Activated CD4-positive, alpha-beta T cell treated with anti-CD3 and anti-CD28 coated beads, Interleukin-2, amount 10 ng/mL, durations not matched to agents 24 days and 14 days (primary cell): Measurements from ENCODE around the gene ACR. TPM values are rescaled to one million over a fixed set of nuclear protein-coding genes. Genes with fewer than 3 reads are reported as not detected.

ENCODE experiments used
- DNase-seq: peaks from one replicate; pipeline ENCODE4 v3.0.0; 2022
- H3K27ac Mint-ChIP-seq: one replicate; pipeline ENCODE4 v1.8.0; 2022; ENCODE audit warnings: mild to moderate bottlenecking, mixed read lengths
- H3K27me3 Mint-ChIP-seq: one replicate; pipeline ENCODE4 v1.8.0; 2022; ENCODE audit warnings: mixed read lengths
- H3K36me3 Mint-ChIP-seq: one replicate; pipeline ENCODE4 v1.8.0; 2022; ENCODE audit warnings: low read depth, mild to moderate bottlenecking, mixed read lengths
- H3K4me1 Mint-ChIP-seq: one replicate; pipeline ENCODE4 v1.8.0; 2021; ENCODE audit warnings: mixed read lengths
- H3K4me3 Mint-ChIP-seq: one replicate; pipeline ENCODE4 v1.8.0; 2022; ENCODE audit warnings: mild to moderate bottlenecking, moderate library complexity, mixed read lengths
- H3K9me3 Mint-ChIP-seq: one replicate; pipeline ENCODE4 v1.8.0; 2021; ENCODE audit warnings: mixed read lengths
- intact Hi-C: fragments of 100-400 bp; cut with micrococcal nuclease; formaldehyde crosslinking; loops from one replicate; pipeline ENCODE4 v1.15.1; 2023
- total RNA-seq: library from RNA; stranded (reverse); gene quantifications from 2 replicates; pipeline ENCODE4 v1.2.3, GENCODE V29; 2022

ACR gene
- total RNA-seq, 1 donor from 2014 or later, result not detected

- Mint-ChIP-seq H3K9me3 (no peaks in the 10 kb centered on the region), H3K27ac (no peak overlapping the region), H3K4me1 (no peaks in the 10 kb centered on the region), H3K36me3 (no peaks in the 10 kb centered on the region), H3K27me3 (no peaks in the 10 kb centered on the region), H3K4me3 (no peak overlapping the region)
- intact Hi-C loops, result no loop called here
- DNase-seq, result no peak
Measured at GRCh38 chr22:50727678-50728522, 10.1 kb upstream of the ACR start.

- Mint-ChIP-seq H3K9me3 (no peaks in the 10 kb centered on the region), H3K4me1 (no peaks in the 10 kb centered on the region), H3K27me3 (no peaks in the 10 kb centered on the region), H3K36me3 (no peaks in the 10 kb centered on the region), H3K4me3 (no peak overlapping the region), H3K27ac (no peak overlapping the region)
- intact Hi-C loops, result no loop called here
- no peak for DNase-seq
Measured at GRCh38 chr22:50728523-50728931, 9.5 kb upstream of the ACR start.

GRCh38 chr22:50729391-50730012, 8.5 kb upstream of the ACR start:
- intact Hi-C loops, result no loop called here
- Mint-ChIP-seq H3K4me1 (no peaks in the 10 kb centered on the region), H3K27ac (no peak overlapping the region)

GRCh38 chr22:50730013-50730891, 7.8 kb upstream of the ACR start:
- H3K27me3 Mint-ChIP-seq, result no peaks in the 10 kb centered on the region
- H3K4me3 Mint-ChIP-seq, result no peak overlapping the region
- no peaks in the 10 kb centered on the region for H3K9me3 Mint-ChIP-seq
- no peaks in the 10 kb centered on the region for H3K36me3 Mint-ChIP-seq
- H3K27ac Mint-ChIP-seq, result no peak overlapping the region
- no peak for DNase-seq
- intact Hi-C loops, result no loop called here
- H3K4me1 Mint-ChIP-seq, result no peaks in the 10 kb centered on the region

More at GRCh38 chr22:50729391-50730012, 8.5 kb upstream of the ACR start:
- no peak for DNase-seq
- no peaks in the 10 kb centered on the region for H3K27me3 Mint-ChIP-seq
- no peaks in the 10 kb centered on the region for H3K36me3 Mint-ChIP-seq
- no peaks in the 10 kb centered on the region for H3K9me3 Mint-ChIP-seq
- H3K4me3 Mint-ChIP-seq, result no peak overlapping the region

- Mint-ChIP-seq H3K36me3 (no peaks in the 10 kb centered on the region), H3K4me3 (no peak overlapping the region), H3K27me3 (no peaks in the 10 kb centered on the region), H3K27ac (no peak overlapping the region), H3K9me3 (no peaks in the 10 kb centered on the region), H3K4me1 (no peaks in the 10 kb centered on the region)
- intact Hi-C loops, result no loop called here
- DNase-seq, result no peak
Measured at GRCh38 chr22:50730941-50731661, 6.9 kb upstream of the ACR start.

GRCh38 chr22:50731811-50732624, 6.0 kb upstream of the ACR start:
- Mint-ChIP-seq H3K4me3 (no peak overlapping the region), H3K4me1 (no peaks in the 10 kb centered on the region), H3K27ac (no peak overlapping the region), H3K36me3 (no peaks in the 10 kb centered on the region), H3K9me3 (no peaks in the 10 kb centered on the region), H3K27me3 (no peaks in the 10 kb centered on the region)
- peak; percentile 83 for DNase-seq
- intact Hi-C loops, result no loop called here

- no peaks in the 10 kb centered on the region for H3K36me3 Mint-ChIP-seq
- no peaks in the 10 kb centered on the region for H3K4me1 Mint-ChIP-seq
- intact Hi-C loops, result no loop called here
- no peak overlapping the region for H3K4me3 Mint-ChIP-seq
- no peaks in the 10 kb centered on the region for H3K27me3 Mint-ChIP-seq
- DNase-seq, result no peak
- H3K27ac Mint-ChIP-seq, result no peak overlapping the region
- no peaks in the 10 kb centered on the region for H3K9me3 Mint-ChIP-seq
Measured at GRCh38 chr22:50732681-50733080, 5.3 kb upstream of the ACR start.

- H3K36me3 Mint-ChIP-seq, result no peaks in the 10 kb centered on the region
- H3K4me1 Mint-ChIP-seq, result no peaks in the 10 kb centered on the region
- no peaks in the 10 kb centered on the region for H3K27me3 Mint-ChIP-seq
- no peak overlapping the region for H3K27ac Mint-ChIP-seq
- H3K4me3 Mint-ChIP-seq, result no peak overlapping the region
- H3K9me3 Mint-ChIP-seq, result no peaks in the 10 kb centered on the region
- DNase-seq, result no peak
- intact Hi-C loops, result no loop called here
Measured at GRCh38 chr22:50733521-50734342, 4.3 kb upstream of the ACR start.

GRCh38 chr22:50734343-50734771, 3.6 kb upstream of the ACR start:
- H3K27ac Mint-ChIP-seq, result no peak overlapping the region
- H3K9me3 Mint-ChIP-seq, result no peaks in the 10 kb centered on the region
- no peak overlapping the region for H3K4me3 Mint-ChIP-seq
- H3K4me1 Mint-ChIP-seq, result no peaks in the 10 kb centered on the region
- H3K27me3 Mint-ChIP-seq, result no peaks in the 10 kb centered on the region
- H3K36me3 Mint-ChIP-seq, result no peaks in the 10 kb centered on the region
- DNase-seq, result no peak
- intact Hi-C loops, result no loop called here

GRCh38 chr22:50734986-50735738, 2.8 kb upstream of the ACR start:
- intact Hi-C loops, result no loop called here
- Mint-ChIP-seq H3K4me1 (no peaks in the 10 kb centered on the region), H3K4me3 (no peak overlapping the region), H3K9me3 (no peaks in the 10 kb centered on the region), H3K36me3 (no peaks in the 10 kb centered on the region), H3K27me3 (no peaks in the 10 kb centered on the region), H3K27ac (no peak overlapping the region)
- no peak for DNase-seq

- no peaks in the 10 kb centered on the region for H3K4me1 Mint-ChIP-seq
- DNase-seq, result no peak
- H3K36me3 Mint-ChIP-seq, result no peaks in the 10 kb centered on the region
- no peak overlapping the region for H3K27ac Mint-ChIP-seq
- no peak overlapping the region for H3K4me3 Mint-ChIP-seq
- intact Hi-C loops, result no loop called here
- H3K27me3 Mint-ChIP-seq, result no peaks in the 10 kb centered on the region
- no peaks in the 10 kb centered on the region for H3K9me3 Mint-ChIP-seq
Measured at GRCh38 chr22:50735739-50736030, 2.3 kb upstream of the ACR start.

GRCh38 chr22:50738649-50739227, 734 bp downstream of the ACR start:
- Mint-ChIP-seq H3K36me3 (no peaks in the 10 kb centered on the region), H3K4me3 (no peak overlapping the region), H3K4me1 (no peaks in the 10 kb centered on the region), H3K27ac (no peak overlapping the region), H3K9me3 (no peaks in the 10 kb centered on the region), H3K27me3 (no peaks in the 10 kb centered on the region)
- intact Hi-C loops, result no loop called here
- no peak for DNase-seq
